H7 (cell line): ENCODE results near the gene GPR39. TPM values are rescaled to one million over a fixed set of nuclear protein-coding genes. Genes with fewer than 3 reads are reported as not detected.

ENCODE experiments used
- DNase-seq: peaks from one replicate; pipeline ENCODE4 v3.0.0; 2012
- H3K27me3 ChIP-seq: 2 replicates; pipeline ENCODE4 v1.6.0; 2011; ENCODE audit warnings: mild to moderate bottlenecking, low read length; ENCODE audit not compliant: control insufficient read depth, insufficient read depth
- H3K36me3 ChIP-seq: replicated peaks from 2 replicates; pipeline ENCODE4 v1.5.1; 2011; ENCODE audit warnings: low read length; ENCODE audit not compliant: control insufficient read depth, insufficient read depth
- H3K4me3 ChIP-seq: 2 replicates; pipeline ENCODE4 v1.5.1; 2011; ENCODE audit warnings: low read depth, mild to moderate bottlenecking, control low read depth, low read length, moderate library complexity; ENCODE audit not compliant: insufficient read depth
- total RNA-seq: library from RNA; depleted of rRNA; stranded (reverse); fragments of >200 nt; shearing (Covaris generic); gene quantifications from 2 replicates; pipeline ENCODE4 v1.2.3, GENCODE V29; 2014

The GPR39 gene
- total RNA-seq, 1 experiment from 2014 or later: 6.2 TPM

GRCh38 chr2:132668189-132668823 is 251.7 kb downstream of the GPR39 start:
- Histone ChIP-seq H3K4me3 (peak overlapping the region; percentile 57), H3K36me3 (no peaks in the 10 kb centered on the region), H3K27me3 (peaks cover 47% of the 10 kb centered on the region)
- DNase-seq: peak; percentile 82

DNA sequence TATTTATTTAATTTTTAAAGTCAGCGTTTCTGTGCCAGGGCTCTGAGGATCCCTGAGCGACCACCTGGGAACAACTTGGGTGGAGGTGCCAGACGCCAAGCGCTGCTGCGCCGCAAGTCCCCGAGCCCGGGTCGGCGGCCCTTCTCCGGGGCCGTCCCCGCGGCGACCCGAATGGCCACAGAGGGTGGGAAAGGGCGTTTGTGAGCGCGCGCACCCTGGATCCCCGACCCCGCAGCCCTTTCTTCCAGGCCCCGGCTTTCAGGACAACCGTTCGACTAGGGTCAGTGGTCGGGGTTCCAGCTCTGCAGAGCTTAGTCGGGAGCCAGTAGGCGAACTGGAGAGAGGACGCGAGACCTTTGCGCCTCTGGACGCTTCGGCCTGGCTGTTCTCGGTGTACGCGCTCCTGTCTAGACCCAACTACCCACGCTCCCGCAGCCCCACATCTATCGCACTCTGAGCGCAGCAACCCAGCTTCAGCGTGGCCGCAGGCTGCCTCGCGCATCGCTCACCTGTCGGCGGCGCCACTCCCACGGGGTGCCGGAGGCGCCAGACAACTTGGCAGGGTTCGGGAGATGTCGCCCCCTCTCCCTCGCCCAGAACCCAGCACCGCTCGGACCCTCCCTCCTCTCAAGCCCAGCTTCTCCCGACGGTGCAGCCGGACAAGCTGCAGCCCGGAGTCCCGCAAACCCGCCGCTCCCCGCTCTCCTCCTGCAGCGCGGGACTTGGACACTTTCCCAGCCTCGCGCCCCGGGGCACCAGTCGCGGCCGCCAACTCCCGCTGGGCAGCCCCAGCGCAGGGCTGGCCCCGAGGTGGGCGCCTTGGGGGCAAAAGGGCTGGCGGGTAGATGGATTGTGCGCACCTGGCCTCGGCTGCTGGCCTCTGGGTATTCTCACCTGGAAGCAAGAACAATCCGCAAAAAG is 252.6 kb downstream of the GPR39 start:
- DNase-seq: peak; percentile 79
- H3K36me3 ChIP-seq: no peaks in the 10 kb centered on the region
- peak overlapping the region; percentile 57 for H3K4me3 ChIP-seq
- peaks cover 47% of the 10 kb centered on the region for H3K27me3 ChIP-seq

DNA sequence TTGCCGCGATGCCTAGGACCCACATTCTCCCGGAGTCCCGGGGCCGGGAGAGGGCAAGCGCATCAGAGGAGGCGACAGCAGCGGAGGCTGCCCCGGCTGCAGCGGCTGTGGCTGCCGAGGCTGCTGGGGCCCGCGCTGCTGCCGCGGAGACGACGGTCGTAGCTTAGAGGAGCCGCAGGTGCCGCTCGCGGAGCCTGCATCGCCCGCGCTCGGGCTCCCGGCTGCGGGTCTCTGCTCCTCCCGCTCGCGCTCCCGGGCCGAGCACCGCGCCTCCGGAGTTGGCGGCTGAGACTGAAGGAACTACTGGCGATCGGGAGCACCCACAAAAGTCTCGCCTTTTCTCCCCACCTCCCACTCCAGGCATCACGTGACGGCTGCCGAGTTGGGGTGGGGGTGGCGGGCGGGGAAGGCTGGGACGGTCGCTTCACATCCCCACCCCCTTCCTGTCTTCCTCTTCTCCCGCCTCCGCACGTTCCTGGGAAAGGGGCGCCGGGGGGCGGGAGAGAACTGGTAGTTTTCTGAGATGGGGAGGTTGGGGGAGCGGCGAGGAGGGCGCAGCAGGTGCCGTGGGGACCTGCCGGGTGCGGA is 253.4 kb downstream of the GPR39 start, which contains the start of gene LYPD1:
Gene LYPD1, minus strand, starts transcription at position 298 of the 588 bp plus-strand sequence. Its CDS starts 273 bp downstream, at position 25.
- Histone ChIP-seq H3K4me3 (peak within 1 kb of the TSS; percentile 57), H3K27me3 (peaks cover 47% of the 10 kb centered on the region), H3K36me3 (no peaks in the 10 kb centered on the region)
- DNase-seq: peak; percentile 79

GRCh38 chr2:132670496-132671150 is 254.0 kb downstream of the GPR39 start:
- Histone ChIP-seq H3K4me3 (peak overlapping the region; percentile 57), H3K36me3 (no peaks in the 10 kb centered on the region), H3K27me3 (peaks cover 47% of the 10 kb centered on the region)
- peak; percentile 63 for DNase-seq

- Histone ChIP-seq H3K36me3 (no peaks in the 10 kb centered on the region), H3K4me3 (peak overlapping the region; percentile 57), H3K27me3 (peaks cover 47% of the 10 kb centered on the region)
- peak; percentile 60 for DNase-seq
These were observed 254.7 kb downstream of the GPR39 start for GRCh38 chr2:132671151-132671835.

DNA sequence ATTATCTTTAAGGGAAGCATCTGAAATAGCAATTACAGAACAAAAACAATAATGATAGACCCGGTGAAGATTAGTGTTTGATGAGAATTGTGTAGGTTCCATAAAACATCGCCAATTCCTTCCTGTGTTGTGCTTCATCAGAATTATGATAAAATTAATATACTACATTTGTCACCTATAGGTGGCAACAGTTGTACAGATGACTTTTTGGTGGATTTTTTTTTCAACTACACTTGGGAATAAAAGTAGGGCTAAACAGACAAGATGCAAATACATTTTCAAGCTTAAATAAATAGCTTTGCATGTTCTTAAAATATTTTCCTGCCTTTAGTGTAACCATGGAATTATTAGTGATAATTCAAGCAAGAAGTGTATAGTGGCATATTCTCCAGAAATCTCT is 260.4 kb downstream of the GPR39 start:
- Histone ChIP-seq H3K27me3 (peaks cover 6% of the 10 kb centered on the region), H3K4me3 (no peak overlapping the region), H3K36me3 (no peaks in the 10 kb centered on the region)
- no peak for DNase-seq

DNA sequence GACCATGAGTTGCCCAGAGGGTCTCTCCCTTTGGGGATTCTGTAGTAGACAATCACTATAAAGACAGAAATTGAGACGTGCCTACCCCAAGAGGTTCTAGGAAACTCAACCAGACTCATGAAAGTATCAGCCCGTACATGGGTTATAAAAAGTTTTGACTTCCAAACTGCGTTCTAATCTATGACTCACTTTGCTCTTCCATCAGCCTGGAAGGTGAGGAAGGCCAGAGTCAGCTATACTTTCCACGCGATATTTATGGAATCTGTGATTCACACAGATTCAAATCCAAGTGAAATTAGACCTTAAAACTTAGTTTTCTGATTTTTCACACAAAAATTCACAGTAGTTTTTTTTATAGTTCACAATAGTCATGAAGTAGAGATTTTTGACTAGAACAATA is 261.1 kb downstream of the GPR39 start:
- Histone ChIP-seq H3K36me3 (no peaks in the 10 kb centered on the region), H3K27me3 (peaks cover 2% of the 10 kb centered on the region), H3K4me3 (no peak overlapping the region)
- no peak for DNase-seq

DNA sequence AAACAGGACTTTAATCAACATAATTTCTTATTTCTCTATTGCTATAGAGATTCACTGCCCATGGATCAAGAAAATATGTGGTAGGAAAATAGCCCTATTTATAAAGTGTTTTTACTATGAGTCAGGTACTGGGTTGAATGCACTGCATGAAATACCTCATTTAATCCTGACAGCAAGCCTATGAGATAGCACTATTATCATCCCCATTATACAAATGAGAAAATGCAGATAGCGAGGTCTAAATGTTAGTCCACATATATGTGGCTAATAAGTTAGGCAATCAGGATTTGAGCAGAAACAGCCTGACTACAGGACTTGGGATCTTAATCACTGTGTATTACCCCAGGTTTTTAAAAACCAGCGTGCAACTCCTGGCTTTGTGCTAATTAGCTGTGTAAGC is 261.9 kb downstream of the GPR39 start:
- Histone ChIP-seq H3K36me3 (no peaks in the 10 kb centered on the region), H3K4me3 (no peak overlapping the region), H3K27me3 (no peaks in the 10 kb centered on the region)
- DNase-seq: no peak

GRCh38 chr2:132680544-132680943 is 263.9 kb downstream of the GPR39 start:
- Histone ChIP-seq H3K36me3 (no peaks in the 10 kb centered on the region), H3K4me3 (no peak overlapping the region), H3K27me3 (no peaks in the 10 kb centered on the region)
- DNase-seq: no peak

GRCh38 chr2:132681766-132682165 is 265.2 kb downstream of the GPR39 start:
- no peak for DNase-seq
- H3K36me3 ChIP-seq: no peaks in the 10 kb centered on the region

DNA sequence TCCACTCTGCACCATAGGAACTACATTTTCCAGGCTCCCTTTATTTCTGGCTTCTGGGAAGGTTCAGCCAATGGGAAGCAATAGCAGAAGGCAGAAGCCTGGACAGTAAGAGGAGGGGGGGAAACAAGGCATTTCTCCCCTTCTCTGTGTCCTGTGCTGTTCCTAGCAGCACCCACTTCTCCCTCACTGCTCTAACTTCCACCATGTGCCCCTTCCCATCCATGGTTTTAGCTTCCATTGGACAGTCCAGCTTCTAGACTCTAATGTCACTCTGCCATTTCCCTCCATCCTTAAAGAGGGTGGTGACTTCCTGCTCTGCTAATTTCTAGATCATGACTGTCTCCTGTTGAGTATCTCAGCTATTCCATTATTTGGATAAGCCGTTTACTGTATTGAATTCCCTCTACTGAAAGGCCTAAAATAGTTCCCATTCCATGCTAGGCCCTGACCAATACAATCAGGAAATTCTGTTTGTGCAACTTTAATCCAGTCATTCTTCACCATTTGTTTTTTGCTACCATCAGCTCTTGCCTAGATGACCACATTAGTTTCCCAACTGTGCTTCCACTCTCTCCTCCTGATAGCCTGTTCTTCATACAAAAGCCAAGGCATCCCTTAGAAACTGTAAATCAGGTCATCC is 274.2 kb downstream of the GPR39 start:
- no peak for DNase-seq
- Histone ChIP-seq H3K36me3 (no peaks in the 10 kb centered on the region), H3K27me3 (no peaks in the 10 kb centered on the region), H3K4me3 (no peak overlapping the region)

More at GRCh38 chr2:132681766-132682165, 265.2 kb downstream of the GPR39 start:
- H3K27me3 ChIP-seq: no peaks in the 10 kb centered on the region
- H3K4me3 ChIP-seq: no peak overlapping the region

DNA sequence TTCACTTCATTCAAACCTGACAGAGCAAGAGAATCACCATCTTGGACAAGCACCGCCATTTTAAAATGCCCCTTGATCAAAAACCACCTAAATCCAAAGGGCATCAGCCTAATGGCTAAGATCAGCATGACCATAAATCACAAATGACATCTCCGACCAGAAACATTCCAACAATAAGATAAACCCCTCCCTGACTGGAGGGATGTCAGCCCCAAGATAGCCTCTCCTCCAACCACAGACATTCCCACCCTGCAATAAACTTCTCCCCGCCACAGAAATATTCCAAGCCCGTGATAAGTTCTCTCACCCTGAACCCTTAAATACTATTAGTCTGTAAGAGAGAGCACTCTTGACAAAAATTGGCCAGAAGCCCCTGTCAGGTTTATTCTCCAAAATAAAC is 275.0 kb downstream of the GPR39 start:
- H3K4me3 ChIP-seq: no peak overlapping the region
- DNase-seq: no peak
- H3K36me3 ChIP-seq: no peaks in the 10 kb centered on the region
- H3K27me3 ChIP-seq: no peaks in the 10 kb centered on the region

GRCh38 chr2:132692816-132693215 is 276.2 kb downstream of the GPR39 start:
- no peak overlapping the region for H3K4me3 ChIP-seq
- H3K27me3 ChIP-seq: no peaks in the 10 kb centered on the region
- no peaks in the 10 kb centered on the region for H3K36me3 ChIP-seq
- DNase-seq: no peak
